Stimulated activated memory B cell treated with anti-CD40 and anti-IgM and Interleukin-4, amounts not matched to agents 10 μg/mL and 1 μg/mL and 100 μg/mL, for 72 hours (primary cell): Measurements from ENCODE around the gene GAREM2.

Experiments
- ATAC-seq: fragments of 150-1000 bp; cut with Tn5 transposase; 2 replicates; pipeline ENCODE4 v1.10.0; 2021
- H3K27ac Mint-ChIP-seq: one replicate; pipeline ENCODE4 v1.8.0; 2022; ENCODE audit warnings: mild to moderate bottlenecking, mixed read lengths
- H3K27me3 Mint-ChIP-seq: one replicate; pipeline ENCODE4 v1.8.0; 2022; ENCODE audit warnings: mixed read lengths
- H3K36me3 Mint-ChIP-seq: one replicate; pipeline ENCODE4 v1.8.0; 2022; ENCODE audit warnings: mixed read lengths
- H3K4me1 Mint-ChIP-seq: one replicate; pipeline ENCODE4 v1.8.0; 2022; ENCODE audit warnings: mixed read lengths
- H3K4me3 Mint-ChIP-seq: one replicate; pipeline ENCODE4 v1.8.0; 2022; ENCODE audit warnings: mild to moderate bottlenecking, moderate library complexity, mixed read lengths
- H3K9me3 Mint-ChIP-seq: one replicate; pipeline ENCODE4 v1.8.0; 2022; ENCODE audit warnings: mixed read lengths

GAREM2 gene

DNA sequence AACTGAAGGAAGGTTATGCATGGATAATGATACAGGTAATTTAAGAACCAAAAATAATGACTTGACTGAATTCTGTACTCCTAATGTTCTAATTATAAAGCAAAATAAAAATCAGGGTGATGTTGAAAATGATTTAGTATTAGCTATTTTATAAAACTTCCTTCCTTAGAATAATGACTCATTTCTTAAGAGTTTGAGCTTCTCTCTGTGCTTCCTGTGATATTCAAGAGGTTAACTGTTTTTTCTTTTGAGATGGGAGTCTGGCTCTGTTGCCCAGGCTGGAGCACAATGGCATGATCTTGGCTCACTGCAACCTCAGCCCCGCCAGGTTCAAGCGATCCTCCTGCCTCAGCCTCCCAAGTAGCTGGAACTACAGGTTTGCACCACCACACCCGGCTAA, 56.7 kb downstream of the GAREM2 start:
- no peaks in the 10 kb centered on the region for H3K9me3 Mint-ChIP-seq
- H3K36me3 Mint-ChIP-seq = peaks cover 62% of the 10 kb centered on the region
- no peaks in the 10 kb centered on the region for H3K27me3 Mint-ChIP-seq
- H3K4me3 Mint-ChIP-seq = no peak overlapping the region
- no peak for ATAC-seq
- H3K27ac Mint-ChIP-seq = no peak overlapping the region
- H3K4me1 Mint-ChIP-seq = no peaks in the 10 kb centered on the region

DNA sequence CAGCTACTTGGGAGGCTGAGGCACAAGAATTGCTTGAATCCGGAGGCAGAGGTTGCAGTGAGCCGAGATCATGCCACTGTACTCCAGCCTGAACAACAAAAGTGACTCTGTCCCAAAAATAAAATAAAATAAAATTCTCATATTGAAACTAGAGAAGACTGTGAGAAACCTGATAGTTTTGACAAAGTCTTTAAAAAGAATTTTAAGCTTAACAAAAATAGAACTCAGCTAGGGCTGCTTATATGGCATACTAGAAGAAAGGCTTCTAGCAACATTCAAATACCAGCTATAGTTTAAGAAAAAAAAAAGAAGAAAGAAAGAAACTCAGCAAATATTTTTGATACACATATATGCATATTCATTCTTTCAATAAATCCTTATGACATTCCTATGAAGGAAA, 57.9 kb downstream of the GAREM2 start:
- no peaks in the 10 kb centered on the region for H3K9me3 Mint-ChIP-seq
- no peak overlapping the region for H3K27ac Mint-ChIP-seq
- no peaks in the 10 kb centered on the region for H3K27me3 Mint-ChIP-seq
- H3K4me1 Mint-ChIP-seq = no peaks in the 10 kb centered on the region
- H3K36me3 Mint-ChIP-seq = peaks cover 66% of the 10 kb centered on the region
- no peak overlapping the region for H3K4me3 Mint-ChIP-seq
- no peak for ATAC-seq

DNA sequence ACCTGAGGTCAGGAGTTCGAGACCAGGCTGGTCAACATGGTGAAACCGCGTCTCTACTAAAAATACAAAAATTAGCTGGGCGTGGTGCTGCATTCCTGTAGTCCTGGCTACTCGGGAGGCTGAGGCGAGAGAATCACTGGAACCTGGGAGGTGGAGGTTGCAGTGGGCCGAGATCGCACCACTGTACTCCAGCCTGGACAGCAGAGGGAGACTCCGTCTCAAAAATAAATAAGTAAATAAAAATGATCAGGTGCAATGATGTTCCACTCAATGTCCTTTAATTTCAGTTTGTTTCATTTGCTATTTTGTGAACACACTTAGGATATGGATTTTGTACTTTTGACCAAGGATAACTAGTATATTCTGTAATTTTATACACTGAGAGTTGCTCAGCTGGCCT, 62.2 kb downstream of the GAREM2 start:
- Mint-ChIP-seq H3K4me3 (no peak overlapping the region), H3K9me3 (no peaks in the 10 kb centered on the region), H3K36me3 (peaks cover 41% of the 10 kb centered on the region), H3K4me1 (peaks cover 11% of the 10 kb centered on the region), H3K27me3 (no peaks in the 10 kb centered on the region), H3K27ac (no peak overlapping the region)
- no peak for ATAC-seq

DNA sequence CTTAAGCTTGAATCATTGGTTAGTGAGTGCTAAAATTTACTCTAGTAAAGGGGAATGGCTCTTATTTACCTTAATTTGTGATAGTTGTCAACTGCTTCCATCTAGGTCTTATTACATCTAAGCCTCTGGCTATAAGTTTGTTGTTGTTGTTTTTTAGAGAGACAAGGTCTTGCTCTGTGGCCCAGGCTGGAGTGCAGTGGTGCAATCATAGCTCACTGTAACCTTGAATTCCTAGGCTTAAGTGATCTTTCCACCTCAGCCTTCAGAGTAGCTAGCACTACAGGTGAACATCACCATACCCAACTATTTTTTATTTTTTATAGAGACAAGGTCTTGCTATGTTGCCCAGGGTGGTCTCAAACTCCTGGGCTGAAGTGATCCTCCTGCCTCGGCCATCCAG, 65.0 kb downstream of the GAREM2 start:
- Mint-ChIP-seq H3K4me1 (peaks cover 37% of the 10 kb centered on the region), H3K9me3 (no peaks in the 10 kb centered on the region), H3K27ac (no peak overlapping the region), H3K4me3 (no peak overlapping the region), H3K36me3 (peaks cover 42% of the 10 kb centered on the region), H3K27me3 (no peaks in the 10 kb centered on the region)
- ATAC-seq = no peak

GRCh38 chr2:26238311-26238958, 65.5 kb downstream of the GAREM2 start:
- peaks cover 43% of the 10 kb centered on the region for H3K4me1 Mint-ChIP-seq
- no peak for ATAC-seq
- H3K4me3 Mint-ChIP-seq = no peak overlapping the region
- H3K27me3 Mint-ChIP-seq = no peaks in the 10 kb centered on the region
- no peak overlapping the region for H3K27ac Mint-ChIP-seq
- no peaks in the 10 kb centered on the region for H3K9me3 Mint-ChIP-seq
- peaks cover 39% of the 10 kb centered on the region for H3K36me3 Mint-ChIP-seq
